HG02759 (cell line): Measurements from ENCODE around the gene MTOR.

Source experiments
- ATAC-seq: cut with Tn5 transposase; IDR thresholded peaks from one replicate; pipeline ENCODE4 v1.9.1; 2021; ENCODE audit warnings: mild to moderate bottlenecking, moderate library complexity; ENCODE audit not compliant: unreplicated experiment

MTOR gene

DNA sequence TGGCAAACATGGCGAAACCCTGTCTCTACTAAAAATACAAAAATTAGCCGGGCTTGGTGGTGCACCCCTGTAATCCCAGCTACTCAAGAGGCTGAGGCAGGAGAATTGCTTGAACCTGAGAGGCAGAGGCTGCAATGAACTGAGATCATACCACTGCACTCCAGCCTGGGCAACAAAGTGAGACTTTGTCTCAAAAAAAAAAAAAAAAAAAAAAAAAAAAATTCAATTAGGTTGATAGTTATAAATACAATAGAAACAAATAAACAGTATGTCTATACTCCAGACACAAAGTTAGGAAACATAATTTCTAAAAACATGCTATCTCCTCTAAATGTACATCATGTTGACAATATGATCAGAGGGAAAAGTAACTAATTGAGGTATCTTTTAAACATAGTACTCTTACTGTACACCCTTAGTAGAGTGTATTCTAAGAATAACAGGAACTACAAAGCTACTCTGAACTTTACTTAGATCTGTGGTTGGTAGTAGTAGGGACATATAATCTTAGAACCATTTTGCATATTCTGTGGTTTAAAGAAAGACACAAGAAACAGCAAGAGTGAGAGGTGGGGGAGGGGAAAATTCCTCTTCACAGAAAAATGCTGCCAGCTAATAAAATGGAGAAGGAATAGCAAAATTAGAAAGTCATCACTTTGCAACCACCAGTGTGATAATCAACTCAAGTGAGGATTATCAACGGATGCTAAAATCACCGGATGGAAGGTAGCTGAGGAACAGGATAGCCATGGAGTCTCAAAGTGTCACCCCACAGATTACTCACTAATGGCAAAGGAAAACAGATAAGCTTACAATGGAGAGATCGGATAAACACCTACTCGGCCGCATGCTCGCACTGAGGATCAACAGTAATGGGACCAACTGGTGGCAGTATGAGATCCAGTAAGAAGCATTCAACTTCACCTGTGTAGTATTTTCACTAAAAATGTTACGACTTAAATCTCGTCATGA, 35.0 kb downstream of the MTOR start:
- ATAC-seq = no peak

DNA sequence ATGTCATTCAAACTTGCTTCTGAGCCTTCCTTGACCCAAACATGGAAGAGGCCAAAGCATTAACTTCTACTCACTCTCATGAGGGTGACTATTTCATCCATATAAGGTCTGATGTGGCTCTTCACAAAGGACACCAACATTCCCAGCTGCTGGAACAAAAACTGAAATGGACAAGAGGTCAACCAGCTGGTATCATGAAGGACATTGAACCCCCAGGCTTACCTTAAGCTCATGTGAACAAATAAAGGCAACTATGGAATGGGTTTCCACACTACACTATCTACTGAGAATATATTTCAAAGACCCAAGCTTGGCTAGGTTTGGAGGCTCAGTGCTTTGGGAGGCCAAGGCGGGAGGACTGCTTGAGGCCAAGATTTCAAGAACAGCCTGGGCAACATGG, 46.3 kb downstream of the MTOR start:
- ATAC-seq = no peak

DNA sequence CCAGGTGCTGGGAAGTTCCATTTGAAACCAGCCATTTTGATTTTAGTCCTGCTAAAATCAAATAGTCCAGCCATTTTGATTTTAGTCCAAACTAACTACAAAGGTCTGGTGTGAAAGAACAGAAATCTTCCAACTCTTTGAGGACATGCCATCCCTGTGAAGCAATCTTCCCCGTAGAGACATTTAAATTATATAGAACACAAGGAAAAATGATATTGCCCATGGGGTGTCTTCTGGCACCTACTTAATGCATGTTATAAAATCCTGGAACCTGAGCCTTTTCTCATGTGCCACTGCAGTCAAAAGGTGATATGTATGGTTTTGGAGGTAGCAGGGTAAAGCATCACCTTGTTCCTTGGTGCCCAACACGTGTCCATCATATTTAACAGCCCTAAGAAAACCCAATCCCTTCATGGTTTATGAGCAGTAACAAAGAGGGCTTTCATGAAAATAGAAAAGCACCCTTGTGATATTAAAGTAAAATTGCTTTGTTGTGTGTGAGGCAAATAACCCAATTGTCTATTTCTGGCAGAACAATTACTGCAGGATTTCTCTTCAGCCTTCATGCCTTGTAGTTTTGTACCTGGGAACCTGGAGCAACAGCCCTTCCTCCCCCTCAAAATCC, 46.9 kb downstream of the MTOR start:
- no peak for ATAC-seq

DNA sequence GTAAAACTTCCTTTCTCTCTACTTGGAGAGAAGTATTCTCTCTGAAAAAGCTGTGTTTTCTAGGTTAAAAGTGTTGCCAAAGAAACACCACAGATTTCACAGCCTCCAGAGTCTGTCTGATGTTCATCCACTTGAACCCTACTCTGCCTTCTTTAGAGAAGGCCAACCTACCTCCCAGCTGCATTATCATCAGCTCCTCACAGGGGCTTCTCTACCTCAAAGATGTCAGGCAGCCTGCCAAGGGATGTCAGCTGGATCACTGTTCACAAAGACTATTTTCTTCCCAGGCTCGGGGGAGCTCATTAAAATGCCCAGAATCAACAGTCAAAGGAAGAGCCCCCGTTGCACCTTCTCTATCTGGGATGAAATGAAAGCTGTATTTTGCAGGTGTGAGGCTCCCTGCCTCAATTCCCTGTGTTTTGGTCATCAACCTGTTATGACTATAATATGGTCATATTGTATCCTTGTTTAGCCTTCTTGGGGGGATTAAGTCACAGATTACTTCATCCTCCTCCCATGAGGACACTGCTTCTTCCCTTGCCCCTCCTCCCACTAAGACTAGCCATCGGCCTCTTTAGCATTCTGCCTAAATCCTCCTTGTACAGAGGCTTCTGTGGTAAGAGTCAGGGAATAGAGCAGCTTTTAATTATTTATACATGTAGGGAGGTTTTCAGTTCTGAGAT, 47.5 kb downstream of the MTOR start:
- no peak for ATAC-seq

DNA sequence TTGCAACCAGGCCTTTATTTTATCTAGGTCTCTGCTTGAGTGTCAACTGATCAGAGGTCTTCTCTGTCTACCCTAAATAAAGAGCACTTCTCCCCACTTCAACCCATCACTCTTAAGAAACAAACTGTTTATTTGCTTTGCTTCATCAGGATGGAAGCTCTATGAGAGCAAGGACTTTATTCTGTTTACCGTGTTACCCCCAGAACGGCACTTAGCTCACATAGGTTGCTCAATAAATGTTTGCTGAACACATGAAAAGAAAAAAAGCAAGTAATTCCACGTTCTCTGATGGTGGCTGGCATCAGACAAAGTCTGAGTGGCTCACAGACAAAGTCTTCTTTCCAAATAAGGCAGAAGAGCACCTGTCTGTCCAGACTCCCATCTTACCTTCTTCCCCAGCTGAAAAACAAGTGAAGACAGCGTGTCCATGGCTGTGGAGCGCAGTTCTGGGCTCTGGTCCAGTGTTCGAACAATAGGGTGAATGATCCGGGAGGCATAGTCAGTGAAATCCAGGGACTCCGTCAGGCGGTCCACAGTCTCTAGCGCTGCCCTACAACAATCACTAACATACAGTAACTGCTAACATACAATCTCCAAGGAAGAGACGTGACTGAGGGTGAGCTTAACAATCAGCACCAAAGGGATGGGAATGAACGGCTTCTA, 50.3 kb downstream of the MTOR start:
- no peak for ATAC-seq

DNA sequence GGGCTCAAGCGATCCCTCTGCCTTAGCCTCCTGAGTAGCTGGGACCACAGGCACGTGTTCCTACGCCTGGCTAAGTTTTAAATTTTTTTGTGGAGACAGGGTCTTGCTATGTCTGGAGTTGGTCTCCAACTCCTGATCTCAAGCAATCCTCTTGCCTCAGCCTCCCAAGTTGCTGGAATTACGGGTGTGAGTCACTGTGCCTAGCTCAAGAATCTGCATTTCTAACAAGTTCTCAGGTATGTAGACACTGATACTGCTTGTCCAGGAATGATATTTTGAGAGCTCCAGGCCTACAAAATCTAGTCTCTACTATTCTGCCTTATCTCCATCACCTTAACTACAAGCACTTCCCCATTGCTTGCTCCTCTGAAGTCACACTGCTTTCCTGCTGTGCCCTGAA, 50.9 kb downstream of the MTOR start:
- ATAC-seq = no peak

DNA sequence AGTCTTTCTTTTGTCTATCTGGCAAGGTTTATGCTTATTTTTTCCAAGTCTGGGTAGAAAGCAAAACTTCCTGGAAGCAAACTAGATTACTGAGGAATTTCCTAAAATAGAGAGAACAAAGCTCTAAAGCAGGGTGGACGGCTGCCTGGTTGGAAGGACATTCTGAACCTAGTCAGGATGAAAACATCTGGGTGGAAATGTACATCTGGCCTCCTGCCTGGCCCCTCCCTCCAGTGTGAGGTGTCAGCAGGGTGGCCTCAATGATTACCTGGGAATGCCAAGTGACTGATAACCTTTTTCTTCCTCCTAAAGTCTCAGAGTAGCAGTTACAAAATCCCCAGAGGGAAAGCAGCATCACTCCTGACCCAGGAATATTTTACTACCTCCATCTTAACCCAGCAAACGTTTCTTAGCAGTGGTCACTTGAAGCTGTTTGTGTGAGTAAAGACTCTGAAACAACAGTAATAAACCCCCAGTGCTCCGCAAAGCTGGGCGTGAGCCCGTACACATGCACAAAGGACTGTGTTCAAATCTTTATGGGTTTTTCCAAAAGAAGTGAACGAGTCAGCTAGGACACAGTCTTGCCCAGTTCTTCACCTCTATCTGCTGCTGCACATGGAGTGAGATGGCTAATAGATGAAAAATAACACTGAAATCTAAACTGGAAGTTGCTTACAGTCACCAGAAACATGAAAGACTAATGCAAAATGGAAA, 54.3 kb downstream of the MTOR start:
- no peak for ATAC-seq

DNA sequence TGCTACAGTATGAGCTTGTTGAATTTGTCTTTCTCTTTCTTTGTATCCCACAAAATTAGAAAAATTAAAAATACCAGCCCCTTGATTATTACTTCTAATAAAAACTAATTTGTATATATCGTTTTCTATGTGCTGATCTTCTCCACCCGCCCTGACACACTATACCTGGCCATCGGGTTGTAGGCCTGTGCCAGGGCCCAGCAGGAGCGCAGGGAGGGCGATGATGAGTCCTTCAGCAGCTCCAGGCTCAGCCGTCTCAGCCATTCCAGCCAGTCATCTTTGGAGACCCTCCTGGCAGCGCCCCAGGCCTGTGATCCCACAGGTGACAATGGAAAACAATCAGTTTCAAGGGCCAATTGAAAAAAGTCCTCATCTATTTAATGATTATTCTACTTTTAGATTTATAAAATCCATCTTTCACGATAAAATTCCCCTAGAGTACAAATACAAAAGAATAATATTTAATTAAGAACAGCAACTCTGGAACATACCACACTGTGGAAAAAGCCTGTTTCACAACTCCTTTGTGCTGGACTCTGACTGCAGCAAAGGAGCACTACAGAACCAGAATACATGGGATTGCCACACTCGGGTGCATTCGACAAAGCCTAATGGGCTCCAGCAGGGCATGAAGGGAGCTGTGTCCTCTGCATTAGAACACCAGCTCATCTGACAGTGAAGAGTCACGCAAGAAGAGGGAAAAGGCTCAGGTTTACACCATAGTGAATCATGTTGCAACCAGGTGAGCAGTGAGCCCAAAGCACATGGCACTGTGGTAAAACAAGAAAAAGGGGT, 57.8 kb downstream of the MTOR start:
- no peak for ATAC-seq

DNA sequence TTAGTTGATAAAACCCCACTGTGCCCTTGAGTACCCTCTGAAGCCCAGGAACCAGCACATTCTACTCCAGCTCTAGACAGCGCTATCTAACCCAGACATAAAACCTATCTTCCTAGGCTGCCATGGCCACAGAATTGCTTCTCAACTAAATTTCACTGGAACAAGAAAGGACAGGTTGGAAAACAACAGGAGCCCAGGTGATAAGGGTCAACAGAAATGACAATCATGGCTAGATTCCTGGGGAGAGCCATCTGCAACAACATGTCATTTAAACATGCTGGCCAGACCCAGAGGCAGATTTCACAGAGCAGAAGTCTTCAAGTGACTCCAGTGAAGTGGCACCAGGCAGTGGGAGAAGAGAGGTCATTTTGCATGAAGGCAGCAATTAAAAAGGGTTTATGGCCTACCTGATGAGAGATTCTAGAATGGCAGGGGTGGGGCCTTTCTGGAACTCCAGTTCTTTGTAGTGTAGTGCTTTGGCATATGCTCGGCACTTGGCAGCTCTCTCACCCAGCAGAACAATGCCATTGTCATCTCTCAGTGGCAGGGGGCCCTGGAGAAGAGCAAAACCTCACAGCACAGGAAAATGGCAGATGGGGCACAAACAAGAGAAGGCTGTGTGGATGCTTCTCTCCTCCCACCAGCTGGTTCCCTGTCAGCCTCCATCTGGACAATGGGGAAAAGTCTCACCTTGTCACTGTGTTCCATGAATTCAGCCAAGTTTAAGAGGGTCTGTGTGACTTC, 63.3 kb downstream of the MTOR start:
- ATAC-seq = no peak

DNA sequence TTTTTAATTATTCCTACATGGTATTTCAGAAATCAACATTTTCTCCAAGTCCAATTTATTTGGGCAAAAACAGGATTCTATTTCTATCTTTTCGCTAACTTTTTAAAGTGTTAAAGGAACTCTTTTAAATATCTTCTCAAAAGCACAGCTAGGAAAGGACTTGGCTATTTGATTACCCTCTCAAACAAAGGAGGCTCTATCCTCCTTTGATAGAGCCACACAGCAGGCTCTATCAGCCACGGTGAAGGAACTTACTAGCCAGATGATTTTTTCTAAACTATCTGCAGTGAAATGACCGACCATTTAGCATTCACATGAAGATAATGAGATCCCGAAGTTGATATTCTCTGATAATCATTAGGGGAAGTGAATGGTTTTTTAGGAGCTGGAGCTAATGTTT, 64.1 kb downstream of the MTOR start:
- ATAC-seq = no peak

DNA sequence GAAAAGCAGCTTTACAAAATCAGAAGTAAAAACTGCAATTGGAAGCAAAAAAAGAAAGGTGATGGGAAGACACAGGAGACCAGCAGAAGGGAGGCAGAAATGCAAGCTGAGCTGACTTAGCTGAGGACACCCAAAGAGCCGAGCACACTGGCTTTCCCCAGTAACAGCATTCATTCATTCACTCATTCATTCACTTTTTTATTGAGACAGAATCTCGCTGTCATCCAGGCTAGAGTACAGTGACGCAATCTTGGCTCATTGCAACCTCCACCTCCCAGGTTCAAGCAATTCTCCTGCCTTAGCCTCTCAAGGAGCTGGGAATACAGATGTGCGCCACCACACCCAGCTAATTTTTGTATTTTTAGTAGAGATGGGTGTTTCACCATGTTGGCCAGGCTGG, 65.0 kb downstream of the MTOR start:
- no peak for ATAC-seq

DNA sequence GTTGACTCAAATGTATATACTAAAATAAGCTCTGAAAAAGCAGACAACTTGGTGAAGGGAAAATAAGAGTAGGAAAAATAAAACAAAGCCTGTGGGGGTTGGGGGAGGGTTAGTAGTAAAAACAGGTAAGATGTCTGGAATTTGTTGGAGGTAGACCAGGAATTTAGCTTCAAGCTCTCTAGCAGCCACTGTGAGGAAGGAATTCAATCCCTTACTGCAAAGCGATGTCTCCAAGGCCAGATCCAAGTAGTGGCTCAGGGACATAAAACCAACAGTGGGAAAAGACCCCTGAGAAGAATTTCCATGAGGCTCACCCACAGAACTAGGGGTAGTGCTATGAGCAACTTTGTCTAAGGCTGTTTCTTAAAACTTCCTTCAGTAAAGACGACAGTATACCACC, 65.4 kb downstream of the MTOR start:
- no peak for ATAC-seq

DNA sequence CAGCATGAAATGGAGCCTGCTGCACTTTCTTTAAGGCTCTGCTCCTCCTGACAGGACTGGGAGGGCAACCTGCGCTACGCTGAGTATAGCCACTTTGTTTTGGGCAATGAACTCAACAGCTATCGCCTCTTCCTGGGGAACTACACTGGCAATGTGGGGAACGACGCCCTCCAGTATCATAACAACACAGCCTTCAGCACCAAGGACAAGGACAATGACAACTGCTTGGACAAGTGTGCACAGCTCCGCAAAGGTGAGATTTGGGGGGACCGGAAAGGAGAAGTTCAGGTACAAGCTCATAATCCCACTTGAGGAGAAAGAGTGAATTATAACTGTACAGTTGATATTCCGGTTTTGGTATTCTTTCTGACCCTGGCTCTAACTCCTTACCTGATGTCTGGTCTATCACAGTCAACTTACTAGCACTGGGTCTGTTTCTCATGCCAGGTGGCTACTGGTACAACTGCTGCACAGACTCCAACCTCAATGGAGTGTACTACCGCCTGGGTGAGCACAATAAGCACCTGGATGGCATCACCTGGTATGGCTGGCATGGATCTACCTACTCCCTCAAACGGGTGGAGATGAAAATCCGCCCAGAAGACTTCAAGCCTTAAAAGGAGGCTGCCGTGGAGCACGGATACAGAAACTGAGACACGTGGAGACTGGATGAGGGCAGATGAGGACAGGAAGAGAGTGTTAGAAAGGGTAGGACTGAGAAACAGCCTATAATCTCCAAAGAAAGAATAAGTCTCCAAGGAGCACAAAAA, 67.8 kb downstream of the MTOR start:
- no peak for ATAC-seq

DNA sequence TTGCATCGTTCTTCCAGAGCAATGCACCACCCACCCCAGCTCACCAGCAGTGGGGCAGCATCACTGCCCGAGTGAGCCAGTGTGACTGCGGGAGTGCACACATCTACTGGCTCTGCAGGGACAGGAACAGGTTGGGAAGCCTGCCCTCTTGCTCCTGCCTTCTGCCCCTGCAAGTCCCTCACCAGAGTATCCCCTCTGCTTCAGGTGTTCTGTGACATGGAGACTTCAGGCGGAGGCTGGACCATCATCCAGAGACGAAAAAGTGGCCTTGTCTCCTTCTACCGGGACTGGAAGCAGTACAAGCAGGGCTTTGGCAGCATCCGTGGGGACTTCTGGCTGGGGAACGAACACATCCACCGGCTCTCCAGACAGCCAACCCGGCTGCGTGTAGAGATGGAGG, 69.0 kb downstream of the MTOR start:
- no peak for ATAC-seq

DNA sequence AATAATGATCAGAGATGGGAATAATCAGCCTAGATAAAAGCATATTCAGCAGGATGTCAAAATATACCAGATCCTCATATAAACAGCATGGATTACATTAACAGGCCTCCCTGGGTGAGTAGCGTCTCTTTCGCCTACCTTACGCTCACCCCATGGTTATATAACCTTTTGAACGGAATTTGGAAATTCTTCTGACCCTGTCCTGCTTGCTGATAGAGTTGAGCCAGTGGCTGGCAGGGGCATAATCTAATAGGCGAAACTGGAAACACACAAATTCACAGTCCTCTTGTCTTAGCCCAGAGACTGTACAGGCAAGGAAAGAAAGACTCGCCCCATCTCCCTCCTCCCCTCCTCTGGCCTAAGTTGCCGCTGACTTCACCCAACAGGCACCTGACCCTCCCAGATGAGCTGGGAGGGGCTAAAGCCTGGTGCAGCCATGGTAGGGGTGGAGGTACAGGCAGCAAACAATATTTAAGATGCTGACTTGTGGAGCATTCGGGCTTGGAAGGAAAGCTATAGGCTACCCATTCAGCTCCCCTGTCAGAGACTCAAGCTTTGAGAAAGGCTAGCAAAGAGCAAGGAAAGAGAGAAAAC, 73.4 kb downstream of the MTOR start, which contains the start of gene ANGPTL7:
ANGPTL7 (plus strand) TSS at position 498 of the 594 bp plus-strand sequence. CDS start 225 bp downstream, outside the sequence.
- no peak for ATAC-seq

DNA sequence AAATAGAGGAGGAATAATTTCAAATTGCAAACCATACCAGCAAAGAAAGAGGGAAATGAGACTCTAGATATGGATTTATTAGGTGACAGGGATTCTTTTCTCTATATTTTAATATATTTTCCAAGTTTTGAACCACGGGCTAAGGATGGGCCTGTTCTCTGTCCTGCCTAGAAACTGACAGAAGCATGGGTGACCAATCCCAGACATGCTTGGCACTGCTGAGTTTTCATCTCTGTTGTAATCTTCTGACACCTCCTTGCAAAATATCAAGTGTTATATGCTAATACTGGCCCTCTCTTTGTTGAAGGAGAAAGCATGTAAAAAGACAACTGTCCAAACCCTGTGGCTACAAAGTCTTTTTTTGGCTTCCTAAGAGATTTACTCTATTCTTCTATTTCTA, 74.0 kb downstream of the MTOR start:
- no peak for ATAC-seq

DNA sequence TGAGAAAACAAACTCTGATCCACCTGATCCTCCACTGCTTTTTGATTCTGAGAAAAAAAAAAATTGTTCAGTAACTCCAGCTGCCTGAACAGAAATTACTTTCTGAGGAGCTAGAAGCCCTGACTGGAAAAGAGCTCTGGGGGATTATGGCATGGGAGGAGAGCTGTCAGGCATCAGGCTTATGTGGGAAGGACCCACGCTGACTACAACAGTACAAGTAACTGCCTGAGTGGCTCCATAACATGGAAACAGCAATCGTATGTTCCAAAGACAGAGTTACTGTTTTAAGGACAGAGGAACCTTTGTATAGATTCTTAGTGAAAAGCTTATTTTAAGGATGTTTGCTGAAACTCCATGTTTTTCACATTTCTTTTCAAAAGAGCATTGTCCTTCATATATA, 74.4 kb downstream of the MTOR start:
- no peak for ATAC-seq

DNA sequence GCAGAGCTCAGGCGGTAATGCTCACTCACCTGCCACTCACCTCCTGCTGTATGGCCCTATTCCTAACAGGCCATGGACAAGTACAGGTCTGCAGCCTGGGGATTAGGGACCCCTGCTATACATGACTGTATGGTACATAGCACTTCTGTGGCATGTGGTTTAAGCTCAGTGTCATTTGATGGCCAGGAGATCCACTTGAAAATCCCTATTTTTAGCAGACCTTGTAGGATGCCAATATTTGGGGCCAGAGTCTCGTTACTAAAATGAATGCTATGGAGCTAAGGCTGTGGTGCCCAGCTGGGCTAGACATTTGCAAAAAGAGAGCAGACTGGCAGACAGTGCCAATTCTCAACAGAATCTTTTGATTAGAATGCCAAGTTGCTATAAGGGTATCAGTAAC, 74.9 kb downstream of the MTOR start:
- ATAC-seq = no peak
